KOPT-K1 (cell line): ENCODE results near the gene MEIKIN.

Experiments used
- H3K27ac ChIP-seq: fragments of 200-600 bp; sonication (generic); 2 replicates; pipeline ENCODE4 v1.5.1; 2016; ENCODE audit warnings: antibody characterized with exemption, mild to moderate bottlenecking, low read depth, low read length; ENCODE audit not compliant: poor library complexity, severe bottlenecking
- H3K36me3 ChIP-seq: fragments of 200-600 bp; sonication (generic); 2 replicates; pipeline ENCODE4 v1.5.1; 2017; ENCODE audit warnings: antibody characterized with exemption, mild to moderate bottlenecking, low read length, moderate library complexity; ENCODE audit not compliant: insufficient read depth
- H3K9me3 ChIP-seq: fragments of 200-600 bp; sonication (generic); 2 replicates; pipeline ENCODE4 v1.5.1; 2017; ENCODE audit warnings: antibody characterized with exemption, low read length, mild to moderate bottlenecking; ENCODE audit not compliant: insufficient read depth, poor library complexity, severe bottlenecking

The MEIKIN gene

DNA sequence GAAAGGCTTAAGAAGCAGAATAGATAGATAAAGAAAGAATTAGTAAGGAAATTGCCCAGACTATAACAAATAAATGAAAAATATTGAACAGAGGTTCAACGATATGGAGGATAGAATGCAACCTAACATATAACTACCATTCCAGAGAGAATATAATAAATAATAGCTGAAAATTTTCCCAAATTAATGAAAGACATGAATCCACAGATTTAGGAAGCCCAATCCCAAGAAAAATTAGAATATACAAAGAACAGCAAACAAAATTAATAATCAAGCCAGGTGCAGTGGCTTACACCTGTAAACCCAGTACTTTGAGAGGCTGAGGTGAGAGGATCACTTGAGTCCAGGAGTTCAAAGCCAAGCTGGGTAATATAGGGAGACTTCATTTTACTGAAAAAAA lies 120.8 kb downstream of the MEIKIN start:
- Histone ChIP-seq H3K9me3 (peaks cover 7% of the 10 kb centered on the region), H3K36me3 (no peaks in the 10 kb centered on the region)

DNA sequence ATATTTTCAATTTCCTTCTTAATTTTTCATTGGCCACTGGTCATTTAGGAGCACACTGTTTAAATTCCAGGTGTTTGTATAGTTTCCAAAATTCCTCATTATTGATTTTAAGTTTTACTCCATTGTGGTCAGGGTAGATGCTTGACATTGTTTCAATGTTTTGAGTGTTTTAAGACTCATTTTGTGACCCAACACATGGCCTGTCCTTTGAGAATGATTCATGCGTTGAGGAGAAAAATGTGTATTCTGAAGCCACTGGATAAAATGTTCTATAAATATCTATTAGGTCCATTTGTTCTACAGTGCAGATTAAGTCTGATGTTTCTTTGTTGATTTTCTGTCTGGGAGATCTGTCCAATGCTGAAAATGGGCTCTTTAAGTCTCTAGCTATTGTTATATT lies 124.2 kb downstream of the MEIKIN start:
- no peaks in the 10 kb centered on the region for H3K36me3 ChIP-seq
- peaks cover 4% of the 10 kb centered on the region for H3K9me3 ChIP-seq
- no peak overlapping the region for H3K27ac ChIP-seq

More for the DNA sequence above, 120.8 kb downstream of the MEIKIN start:
- no peak overlapping the region for H3K27ac ChIP-seq

DNA sequence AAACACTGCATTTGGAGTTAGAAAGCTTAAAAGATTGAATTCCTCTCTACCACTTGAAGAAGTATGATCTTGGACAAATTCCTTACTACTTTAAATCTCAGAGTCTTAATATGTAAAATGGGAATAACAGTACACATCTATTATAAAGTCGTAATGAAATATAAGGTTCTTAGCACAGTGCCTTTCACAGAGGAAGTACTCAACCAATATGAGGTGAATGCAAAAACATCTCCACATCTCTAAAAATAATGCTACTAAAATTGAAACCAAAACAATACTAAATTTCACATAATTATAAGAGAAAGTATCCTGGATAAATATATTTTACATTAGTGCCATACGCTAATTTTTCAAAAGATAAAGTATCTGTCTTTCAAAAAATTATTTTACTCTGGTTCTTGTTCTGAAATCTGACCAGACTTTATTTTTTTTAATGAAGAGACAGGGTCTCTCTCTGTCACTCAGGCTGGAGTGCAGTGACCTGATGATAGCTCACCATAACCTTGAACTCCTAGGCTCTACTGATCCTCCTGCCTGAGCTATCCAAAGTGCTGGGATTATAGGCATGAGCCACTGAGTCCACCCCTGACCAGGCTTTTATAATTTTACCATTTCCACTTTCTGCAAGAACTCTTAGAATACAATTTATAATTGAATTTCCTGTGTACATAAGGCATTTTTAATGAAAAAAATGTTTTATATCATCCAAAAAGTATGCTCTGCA lies 127.3 kb downstream of the MEIKIN start:
- Histone ChIP-seq H3K9me3 (peaks cover 4% of the 10 kb centered on the region), H3K36me3 (no peaks in the 10 kb centered on the region), H3K27ac (no peak overlapping the region)

DNA sequence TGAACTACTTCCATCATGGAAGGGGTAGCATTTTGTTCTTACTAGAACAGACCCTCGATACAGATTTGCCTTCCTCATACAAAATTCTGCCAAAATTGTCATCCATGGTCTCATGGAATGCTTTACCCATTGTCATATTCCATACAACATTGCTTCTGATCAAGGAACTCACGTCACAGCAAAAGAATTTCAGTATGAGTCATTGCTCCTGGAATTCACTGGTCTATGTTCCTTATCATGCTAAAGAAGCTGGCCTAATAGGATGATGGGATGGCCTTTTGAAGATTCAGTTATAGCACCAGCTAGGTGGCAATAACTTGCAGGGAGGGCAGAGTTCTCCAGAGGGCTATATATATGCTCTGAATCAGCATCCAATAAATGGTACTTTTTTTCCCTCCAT lies 130.5 kb downstream of the MEIKIN start:
- H3K27ac ChIP-seq, result no peak overlapping the region
- H3K36me3 ChIP-seq, result no peaks in the 10 kb centered on the region
- H3K9me3 ChIP-seq, result no peaks in the 10 kb centered on the region

DNA sequence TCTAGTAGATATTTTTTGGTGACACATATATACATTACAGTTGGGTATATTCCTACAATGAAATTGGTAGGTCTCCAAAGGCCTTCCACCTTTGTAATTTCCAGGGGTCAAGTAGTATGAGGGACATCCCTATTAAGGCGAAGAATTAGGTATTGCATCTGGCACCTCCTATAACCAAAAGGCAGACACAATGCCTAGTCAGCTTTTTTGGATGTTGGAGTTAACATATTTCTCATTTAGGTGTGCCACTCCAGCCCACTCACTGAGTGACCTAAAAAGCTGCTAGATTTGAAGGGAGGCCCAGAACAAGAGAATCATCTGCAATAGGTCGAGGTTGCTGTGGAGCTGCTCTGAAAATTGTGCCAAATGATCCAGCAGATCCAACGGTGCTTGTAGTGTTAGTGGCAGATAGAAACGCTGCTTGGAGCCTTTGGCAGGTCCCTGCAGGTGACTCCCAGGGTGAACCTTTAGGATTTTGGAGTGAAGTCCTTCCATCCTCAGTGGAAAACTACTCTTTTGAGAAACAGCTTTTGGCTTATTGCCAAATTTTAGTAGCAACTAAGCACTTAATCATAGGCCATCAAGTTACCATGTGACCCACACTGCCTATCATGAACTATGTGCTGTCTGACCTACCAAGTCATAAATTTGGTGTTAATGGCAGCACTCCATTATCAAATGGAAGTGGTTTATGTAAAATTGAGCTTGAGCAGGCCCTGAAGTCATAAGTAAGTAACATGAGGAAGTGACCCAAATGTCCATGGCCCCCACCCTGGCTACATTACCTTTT lies 132.9 kb downstream of the MEIKIN start:
- Histone ChIP-seq H3K9me3 (no peaks in the 10 kb centered on the region), H3K36me3 (no peaks in the 10 kb centered on the region), H3K27ac (no peak overlapping the region)

DNA sequence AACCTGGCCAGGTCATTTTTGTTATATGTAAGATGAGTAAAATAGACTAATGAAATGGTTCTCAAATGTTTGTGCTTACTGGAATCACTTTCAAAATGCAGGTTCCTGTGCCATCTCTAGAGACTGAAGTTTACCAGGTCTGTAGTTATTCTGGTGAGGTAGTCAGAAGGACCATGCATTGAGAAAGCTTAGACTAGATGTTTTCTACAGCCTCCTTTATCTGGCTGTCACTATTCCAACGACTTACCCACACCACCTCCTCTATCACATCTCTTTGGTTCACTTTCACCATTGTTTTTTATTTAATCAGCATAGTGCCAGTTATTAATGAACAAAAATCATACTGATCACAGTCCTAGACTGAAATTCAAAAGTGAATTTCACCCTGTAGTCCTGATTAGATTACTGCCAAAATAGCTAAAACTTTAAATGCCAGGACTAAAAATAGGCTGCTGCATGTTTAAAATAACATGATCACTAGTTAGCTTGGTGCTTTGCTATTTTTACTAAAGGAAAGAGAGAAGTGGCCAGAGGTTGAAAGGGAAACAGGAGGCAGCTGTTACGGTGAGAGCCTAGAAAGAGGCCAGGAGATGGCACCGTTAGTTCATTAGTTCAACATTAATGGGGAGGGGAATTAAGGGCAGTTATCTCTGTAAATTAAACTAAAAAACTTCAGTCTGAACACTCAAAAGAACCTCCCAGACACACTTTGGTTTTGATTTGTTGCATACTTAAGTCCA lies 134.8 kb downstream of the MEIKIN start:
- Histone ChIP-seq H3K36me3 (no peaks in the 10 kb centered on the region), H3K27ac (no peak overlapping the region), H3K9me3 (no peaks in the 10 kb centered on the region)

DNA sequence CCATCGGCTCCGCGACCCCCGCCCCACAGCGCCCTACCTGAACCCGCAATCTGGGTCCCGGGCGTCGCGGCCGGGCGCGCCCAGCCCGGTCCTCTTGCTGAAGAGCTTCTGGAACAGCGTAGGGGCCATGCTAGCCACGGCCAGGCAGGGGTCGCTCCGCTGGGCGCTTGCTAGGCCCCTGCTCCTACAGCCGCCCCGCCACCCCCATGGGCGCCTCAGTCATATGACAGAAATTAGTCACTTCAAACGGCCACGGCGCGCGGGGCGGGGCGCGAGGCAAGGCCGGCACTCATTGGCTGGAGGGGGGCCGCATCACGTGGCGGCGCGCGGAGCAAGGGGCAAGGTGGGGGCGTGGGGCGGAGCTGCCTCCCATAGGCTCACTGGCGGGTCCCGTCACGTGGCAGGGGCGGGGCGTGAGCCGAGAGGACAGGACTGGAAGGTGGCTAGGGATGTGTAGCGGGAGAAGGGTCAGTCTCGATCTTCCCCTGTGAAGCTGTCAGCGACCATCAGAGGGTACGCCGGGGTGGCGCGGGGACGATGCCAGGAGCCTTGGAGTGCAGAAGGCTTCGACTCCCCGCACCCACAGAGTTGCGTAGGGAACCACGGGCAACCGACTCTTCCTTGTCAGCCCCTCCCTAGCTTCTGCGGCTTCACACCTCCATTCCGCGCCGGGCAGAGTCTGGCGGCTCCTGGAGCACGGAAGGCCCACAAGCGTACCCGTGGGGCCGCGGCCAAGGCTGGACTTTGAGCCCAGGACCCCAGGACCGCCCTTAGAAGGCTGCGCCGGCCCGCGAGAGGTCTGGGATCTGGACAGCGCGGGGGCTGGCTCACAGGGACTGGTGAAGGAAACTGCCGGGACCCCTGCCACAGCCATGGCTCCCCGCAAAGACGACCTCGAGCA lies 148.4 kb downstream of the MEIKIN start, which contains the start of gene FNIP1:
TSS of gene FNIP1 (minus strand) at position 225 of the 901 bp plus-strand sequence. CDS start at position 129, 96 bp downstream.
- Histone ChIP-seq H3K36me3 (peaks cover 11% of the 10 kb centered on the region; the same call in 1 of the 2 replicates), H3K9me3 (no peaks in the 10 kb centered on the region), H3K27ac (peak within 1 kb of the TSS; percentile 84)

DNA sequence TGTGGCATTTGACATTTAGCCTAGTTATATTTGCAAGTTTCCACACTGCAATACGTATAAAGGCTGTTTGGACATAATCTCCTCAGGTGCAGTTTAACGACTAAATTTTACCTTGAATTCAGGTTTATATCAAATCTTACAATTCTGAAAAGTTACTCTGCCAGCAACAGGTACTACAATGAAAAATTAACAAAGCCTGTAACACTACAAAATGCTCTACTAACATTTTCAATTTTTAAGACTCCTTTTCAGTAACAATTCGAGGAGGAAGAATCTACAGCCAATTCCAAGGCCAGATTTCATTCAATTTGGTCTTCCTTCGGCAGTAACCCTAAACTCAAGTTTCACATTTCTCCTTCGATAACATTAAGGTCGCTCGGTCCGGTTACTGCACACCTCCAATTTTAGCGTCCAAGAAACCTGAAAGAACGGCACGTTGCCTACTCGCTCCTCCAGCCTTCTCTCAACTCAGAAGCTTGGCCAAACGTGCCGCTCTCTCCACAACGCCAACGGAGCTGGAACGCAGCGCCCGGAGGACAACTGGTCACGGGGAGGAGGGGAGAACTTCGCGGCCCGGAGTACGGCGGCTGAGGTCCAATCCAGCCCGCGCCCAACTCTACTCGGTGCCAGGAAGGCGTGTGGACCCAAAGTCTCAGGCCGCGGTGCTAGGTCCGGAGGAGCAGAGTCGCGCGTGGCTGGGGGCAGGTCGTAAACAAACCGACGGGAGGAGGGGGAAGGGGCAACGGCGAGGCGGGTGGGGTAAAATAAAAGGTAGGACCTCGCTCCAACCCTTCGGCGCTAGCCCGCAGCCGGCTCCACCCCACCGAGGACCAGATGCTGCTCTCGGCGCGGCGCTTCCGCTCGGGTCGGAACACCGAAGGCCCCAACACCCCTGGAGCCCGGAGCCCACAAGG lies 149.3 kb downstream of the MEIKIN start:
- Histone ChIP-seq H3K36me3 (peaks cover 12% of the 10 kb centered on the region; the same call in 1 of the 2 replicates), H3K27ac (peak overlapping the region; percentile 84), H3K9me3 (no peaks in the 10 kb centered on the region)

DNA sequence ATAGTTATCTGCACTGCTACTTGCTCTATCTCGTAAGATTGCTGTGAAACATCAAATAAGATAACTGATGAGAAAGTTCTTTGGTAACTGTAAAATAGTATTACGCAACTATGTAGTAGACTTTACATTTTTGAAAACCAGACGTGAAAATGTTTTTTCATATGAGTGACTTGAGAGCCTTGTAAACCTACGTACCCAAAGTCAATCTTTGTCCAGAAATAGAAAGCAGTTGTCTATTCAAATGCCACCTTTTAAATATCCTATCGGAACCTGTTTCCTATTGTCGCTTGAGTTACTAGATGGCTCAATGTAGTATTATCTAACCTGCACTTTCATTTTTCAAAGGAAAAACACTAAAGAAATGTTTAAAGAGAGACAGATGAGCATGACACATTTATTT lies 150.2 kb downstream of the MEIKIN start:
- H3K27ac ChIP-seq, result no peak overlapping the region
- peaks cover 12% of the 10 kb centered on the region; the same call in 1 of the 2 replicates for H3K36me3 ChIP-seq
- H3K9me3 ChIP-seq, result no peaks in the 10 kb centered on the region

DNA sequence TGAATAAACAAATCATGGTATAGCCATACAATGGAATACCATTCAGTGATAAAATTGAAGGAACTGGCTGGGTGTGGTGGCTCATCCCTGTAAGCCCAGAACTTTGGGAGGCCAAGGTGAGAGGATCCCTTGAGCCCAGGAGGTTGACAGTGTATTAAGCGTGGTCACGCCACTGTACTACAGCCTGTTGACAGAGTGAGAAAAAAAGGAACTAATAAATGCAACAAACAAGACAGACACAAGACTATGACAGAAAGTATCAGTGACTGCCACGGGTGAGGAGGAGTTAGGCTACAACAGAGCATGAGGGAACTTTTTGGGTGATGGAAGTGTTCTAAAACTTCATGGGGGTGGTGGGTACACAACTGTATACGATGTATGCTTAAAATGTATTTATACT lies 150.9 kb downstream of the MEIKIN start:
- H3K9me3 ChIP-seq, result no peaks in the 10 kb centered on the region
- peaks cover 12% of the 10 kb centered on the region; the same call in 1 of the 2 replicates for H3K36me3 ChIP-seq
- no peak overlapping the region for H3K27ac ChIP-seq

DNA sequence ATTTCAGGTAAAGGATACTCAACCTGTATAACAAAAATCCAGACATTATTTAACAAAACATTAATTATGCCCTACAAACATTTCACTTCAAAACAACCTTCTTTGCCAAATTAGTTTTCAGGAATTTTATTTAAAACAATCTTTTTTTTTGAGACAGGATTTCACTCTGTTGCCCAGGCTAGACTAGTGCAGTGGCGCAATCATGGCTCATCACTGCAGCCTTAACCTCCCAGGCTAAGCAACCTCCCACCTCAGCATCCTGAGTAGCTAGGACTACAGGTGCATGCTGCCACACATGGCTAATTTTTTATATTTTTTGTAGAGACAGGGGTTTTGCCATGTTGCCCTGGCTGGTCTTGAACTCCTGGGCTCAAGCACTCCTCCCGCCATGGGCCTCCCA lies 152.6 kb downstream of the MEIKIN start:
- Histone ChIP-seq H3K9me3 (no peaks in the 10 kb centered on the region), H3K36me3 (peaks cover 12% of the 10 kb centered on the region; the same call in 1 of the 2 replicates), H3K27ac (no peak overlapping the region)

DNA sequence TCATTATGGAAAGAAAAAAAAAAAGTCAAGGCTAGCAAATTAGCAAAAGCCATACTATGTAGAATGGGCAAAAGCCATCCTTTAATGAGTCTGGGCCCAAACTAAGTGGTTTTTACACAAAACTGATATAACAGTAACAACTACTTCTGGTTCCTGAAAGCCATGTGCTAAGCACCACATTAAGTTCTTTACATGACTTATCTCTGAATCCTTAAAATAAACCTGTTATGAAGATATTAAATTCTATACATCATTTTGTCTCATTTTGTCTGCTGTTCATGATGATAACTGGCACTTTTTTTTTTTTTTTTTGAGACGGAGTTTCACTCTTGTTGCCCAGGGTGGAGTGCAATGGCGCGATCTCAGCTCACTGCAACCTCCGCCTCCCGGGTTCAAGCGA lies 153.6 kb downstream of the MEIKIN start:
- Histone ChIP-seq H3K9me3 (no peaks in the 10 kb centered on the region), H3K27ac (no peak overlapping the region), H3K36me3 (peaks cover 12% of the 10 kb centered on the region; the same call in 1 of the 2 replicates)

DNA sequence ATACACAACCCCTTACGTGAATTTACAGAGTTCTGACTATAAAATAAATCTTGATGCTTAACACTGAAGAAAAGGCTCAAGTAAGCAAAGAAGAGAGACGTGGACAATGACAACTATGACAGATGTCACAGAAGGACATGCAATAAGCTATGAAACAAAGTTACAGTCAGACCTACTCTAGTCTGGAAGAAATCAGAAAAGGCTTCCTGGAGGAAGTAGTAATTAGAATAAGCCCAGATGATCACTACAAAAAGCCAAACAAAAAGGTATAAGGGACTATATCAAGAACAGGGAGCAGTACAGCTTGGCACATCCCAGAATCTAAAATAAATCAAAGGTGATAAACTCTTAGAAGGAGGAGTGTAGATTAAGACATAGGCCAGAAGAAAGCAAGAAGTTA lies 154.9 kb downstream of the MEIKIN start:
- Histone ChIP-seq H3K9me3 (no peaks in the 10 kb centered on the region), H3K36me3 (peaks cover 12% of the 10 kb centered on the region; the same call in 1 of the 2 replicates), H3K27ac (no peak overlapping the region)
